Keratinocyte (primary cell): ENCODE data around the gene PRPF8. TPM values are rescaled to one million over a fixed set of nuclear protein-coding genes. Genes with fewer than 3 reads are reported as not detected.

ENCODE experiments used
- DNase-seq: peaks from one replicate; pipeline ENCODE4 v3.0.0-alpha.2; 2011; ENCODE audit warnings: low read depth, missing footprints, low spot score
- FAIRE-seq: peaks from 2 replicates; lab custom pipeline; 2011; peaks lifted over from hg19 to GRCh38; lab: Jason Lieb, UNC
- H2AFZ ChIP-seq: 2 replicates; pipeline ENCODE4 v1.6.0; 2012; ENCODE audit warnings: low read length, control low read depth, inconsistent platforms; ENCODE audit not compliant: control insufficient read depth
- H3K27ac ChIP-seq: 2 replicates; pipeline ENCODE4 v1.5.1; 2011; ENCODE audit warnings: low read length; ENCODE audit not compliant: control insufficient read depth, insufficient read depth
- H3K27me3 ChIP-seq: 3 replicates; pipeline ENCODE4 v1.6.0; 2011; ENCODE audit warnings: low read length; ENCODE audit not compliant: control insufficient read depth, insufficient read depth; ENCODE audit errors: extremely low read depth
- H3K36me3 ChIP-seq, 2 experiments: 2 replicates in 1 of 2; 3 replicates in 1 of 2; pipeline ENCODE4 v1.5.1; 2011; ENCODE audit warnings: low read length in 2 of 2, mild to moderate bottlenecking in 1 of 2; ENCODE audit not compliant: control insufficient read depth in 2 of 2, insufficient read depth in 2 of 2; ENCODE audit errors: extremely low read depth in 1 of 2
- H3K4me1 ChIP-seq: 3 replicates; pipeline ENCODE4 v1.5.1; 2011; ENCODE audit warnings: low read length; ENCODE audit not compliant: control insufficient read depth, insufficient read depth; ENCODE audit errors: extremely low read depth
- H3K4me2 ChIP-seq: 3 replicates; pipeline ENCODE4 v1.6.0; 2011; ENCODE audit warnings: low read depth, low read length; ENCODE audit not compliant: control insufficient read depth, insufficient read depth; ENCODE audit errors: extremely low read depth
- H3K4me3 ChIP-seq, 3 experiments: fragments of 200-600 bp in 1 of 3; sonication (generic) in 1 of 3; 2 replicates in 2 of 3; 3 replicates in 1 of 3; pipeline ENCODE4 v1.5.1; 2011 to 2016; ENCODE audit warnings: low read length in 3 of 3, mild to moderate bottlenecking in 3 of 3, control low read depth in 2 of 3, inconsistent platforms in 1 of 3, low read depth in 1 of 3, mixed read lengths in 1 of 3, mixed run types in 1 of 3, moderate library complexity in 1 of 3; ENCODE audit not compliant: control insufficient read depth in 2 of 3, insufficient read depth in 2 of 3; ENCODE audit errors: extremely low read depth in 1 of 3
- H3K79me2 ChIP-seq: 2 replicates; pipeline ENCODE4 v1.6.0; 2012; ENCODE audit warnings: low read length; ENCODE audit not compliant: control insufficient read depth, insufficient read depth
- H3K9ac ChIP-seq: 3 replicates; pipeline ENCODE4 v1.6.0; 2011; ENCODE audit warnings: low read length; ENCODE audit not compliant: control insufficient read depth, insufficient read depth; ENCODE audit errors: extremely low read depth
- H3K9me1 ChIP-seq: 3 replicates; pipeline ENCODE4 v1.6.0; 2011; ENCODE audit warnings: low read length; ENCODE audit not compliant: control insufficient read depth, insufficient read depth; ENCODE audit errors: extremely low read depth
- H3K9me3 ChIP-seq: 2 replicates; pipeline ENCODE4 v1.5.1; 2012; ENCODE audit warnings: low read depth, low read length; ENCODE audit not compliant: control insufficient read depth
- H4K20me1 ChIP-seq: 3 replicates; pipeline ENCODE4 v1.6.0; 2011; ENCODE audit warnings: low read length; ENCODE audit not compliant: control insufficient read depth, insufficient read depth; ENCODE audit errors: extremely low read depth
- EZH2 ChIP-seq: IDR thresholded peaks from one replicate; pipeline ENCODE4 v1.6.1; 2012; ENCODE audit warnings: inconsistent platforms, mild to moderate bottlenecking, low read length, moderate library complexity
- dilution Hi-C: fragments of 300-500 bp; cut with MboI; formaldehyde crosslinking; loops from one replicate; pipeline ENCODE4 v1.7.0; 2020; ENCODE audit warnings: low sequenced_read_pairs; ENCODE audit not compliant: extremely low pct_ligation_motif_present
- polyA plus RNA-seq, 5 experiments: library from polyadenylated mRNA; depleted of rRNA in 3 of 5; stranded (reverse) in 3 of 5; stranded (forward) in 1 of 5; unstranded in 1 of 5; fragments of >200 nt; gene quantifications; 1 replicate in 1 of 5; 2 replicates in 3 of 5; 3 replicates in 1 of 5; pipeline versions ENCODE4 v1.2.1 to v1.2.3, GENCODE V29; 2011 to 2012; ENCODE audit warnings: missing spikeins in 2 of 5, low read depth in 1 of 5, low replicate concordance in 1 of 5
- TF ChIP-seq, protein P1 (sequence below), 3 experiments: IDR thresholded peaks in 1 of 3; conservative IDR thresholded peaks in 1 of 3; optimal IDR thresholded peaks in 1 of 3; 2 replicates in 2 of 3; 3 replicates in 1 of 3; pipeline versions ENCODE3 to v1.5.1; 2011; ENCODE audit warnings: low read length in 3 of 3, mild to moderate bottlenecking in 3 of 3, moderate library complexity in 2 of 3, control low read depth in 1 of 3, inconsistent platforms in 1 of 3; ENCODE audit not compliant: insufficient read depth in 2 of 3; ENCODE audit errors: extremely low read depth in 1 of 3

The PRPF8 gene
- polyA plus RNA-seq, 1 donor (not counting 4 experiments of a cell fraction or from before 2014, with no cell fraction given) = 97.5 TPM

- no peaks in the 10 kb centered on the region for H3K27me3 ChIP-seq
These were observed 10.7 kb upstream of the PRPF8 start for GRCh38 chr17:1695365-1695764.

GRCh38 chr17:1693339-1693738, 8.7 kb upstream of the PRPF8 start:
- dilution Hi-C loops = no loop called here
- no peak for FAIRE-seq
- no peak overlapping the region for H3K4me2 ChIP-seq
- H3K27me3 ChIP-seq = no peaks in the 10 kb centered on the region
- H3K9me3 ChIP-seq = no peaks in the 10 kb centered on the region
- H3K4me3 ChIP-seq = no peak overlapping the region
- H3K27ac ChIP-seq = no peak overlapping the region
- no peaks in the 10 kb centered on the region for H4K20me1 ChIP-seq
- no peak overlapping the region for H3K9ac ChIP-seq
- H3K79me2 ChIP-seq = no peaks in the 10 kb centered on the region
- H3K36me3 ChIP-seq = no peaks in the 10 kb centered on the region
- no peak for TF ChIP-seq EZH2
- TF ChIP-seq, protein P1, sequence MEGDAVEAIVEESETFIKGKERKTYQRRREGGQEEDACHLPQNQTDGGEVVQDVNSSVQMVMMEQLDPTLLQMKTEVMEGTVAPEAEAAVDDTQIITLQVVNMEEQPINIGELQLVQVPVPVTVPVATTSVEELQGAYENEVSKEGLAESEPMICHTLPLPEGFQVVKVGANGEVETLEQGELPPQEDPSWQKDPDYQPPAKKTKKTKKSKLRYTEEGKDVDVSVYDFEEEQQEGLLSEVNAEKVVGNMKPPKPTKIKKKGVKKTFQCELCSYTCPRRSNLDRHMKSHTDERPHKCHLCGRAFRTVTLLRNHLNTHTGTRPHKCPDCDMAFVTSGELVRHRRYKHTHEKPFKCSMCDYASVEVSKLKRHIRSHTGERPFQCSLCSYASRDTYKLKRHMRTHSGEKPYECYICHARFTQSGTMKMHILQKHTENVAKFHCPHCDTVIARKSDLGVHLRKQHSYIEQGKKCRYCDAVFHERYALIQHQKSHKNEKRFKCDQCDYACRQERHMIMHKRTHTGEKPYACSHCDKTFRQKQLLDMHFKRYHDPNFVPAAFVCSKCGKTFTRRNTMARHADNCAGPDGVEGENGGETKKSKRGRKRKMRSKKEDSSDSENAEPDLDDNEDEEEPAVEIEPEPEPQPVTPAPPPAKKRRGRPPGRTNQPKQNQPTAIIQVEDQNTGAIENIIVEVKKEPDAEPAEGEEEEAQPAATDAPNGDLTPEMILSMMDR (optimal IDR thresholded peaks at IDR 0.05 in 1 of 3, IDR thresholded peaks at IDR 0.05 in 1 of 3, conservative IDR thresholded peaks at IDR 0.05 in 1 of 3; ENCODE audit: extremely low read depth in 1 of 3, insufficient read depth in 2 of 3, low read length in 3 of 3) = no peak
- DNase-seq = no peak
- H3K9me1 ChIP-seq = no peaks in the 10 kb centered on the region
- no peaks in the 10 kb centered on the region for H3K4me1 ChIP-seq
- no peak overlapping the region for H2AFZ ChIP-seq

More at GRCh38 chr17:1695365-1695764, 10.7 kb upstream of the PRPF8 start:
- no peak overlapping the region for H3K27ac ChIP-seq
- FAIRE-seq (no peak), DNase-seq (no peak)
- dilution Hi-C loops = no loop called here
- no peaks in the 10 kb centered on the region for H3K36me3 ChIP-seq
- H3K4me1 ChIP-seq = no peaks in the 10 kb centered on the region
- H3K4me3 ChIP-seq = no peak overlapping the region
- no peaks in the 10 kb centered on the region for H4K20me1 ChIP-seq
- TF ChIP-seq EZH2 = no peak
- TF ChIP-seq, protein P1 (optimal IDR thresholded peaks at IDR 0.05 in 1 of 3, IDR thresholded peaks at IDR 0.05 in 1 of 3, conservative IDR thresholded peaks at IDR 0.05 in 1 of 3; ENCODE audit: extremely low read depth in 1 of 3, insufficient read depth in 2 of 3, low read length in 3 of 3) = no peak
- no peak overlapping the region for H3K4me2 ChIP-seq
- no peaks in the 10 kb centered on the region for H3K9me1 ChIP-seq
- no peaks in the 10 kb centered on the region for H3K79me2 ChIP-seq
- no peak overlapping the region for H3K9ac ChIP-seq
- no peak overlapping the region for H2AFZ ChIP-seq
- H3K9me3 ChIP-seq = no peaks in the 10 kb centered on the region
